WTC11 (cell line): Measurements from ENCODE around the gene MEGF11. TPM values are rescaled to one million over a fixed set of nuclear protein-coding genes. Genes with fewer than 3 reads are reported as not detected.

Source experiments
- ATAC-seq: fragments of 200-7000 bp; cut with Tn5 transposase; 2 replicates; pipeline ENCODE4 v1.10.0; 2021; ENCODE audit warnings: mild to moderate bottlenecking, moderate library complexity
- CTCF ChIA-PET: fragments of 300-600 bp; sonication (Branson Sonifier 250); formaldehyde crosslinking; loops from one replicate; lab custom pipeline; 2021; ENCODE audit warnings: antibody characterized with exemption; lab: Charles Lee
- POLR2A ChIA-PET: fragments of 350-600 bp; sonication (Branson Sonifier 250); formaldehyde crosslinking; loops from one replicate; lab custom pipeline; 2021; ENCODE audit warnings: antibody characterized with exemption; lab: Charles Lee
- DNase-seq: peaks from one replicate; pipeline ENCODE4 v3.0.0; 2021; ENCODE audit warnings: low spot score
- H3K27ac Mint-ChIP-seq: 2 replicates; pipeline ENCODE4 v1.8.0; 2021; ENCODE audit warnings: mixed read lengths
- H3K27me3 Mint-ChIP-seq: 2 replicates; pipeline ENCODE4 v1.8.0; 2021; ENCODE audit warnings: low read depth, mild to moderate bottlenecking, moderate library complexity, mixed read lengths
- H3K36me3 Mint-ChIP-seq: 2 replicates; pipeline ENCODE4 v1.8.0; 2021; ENCODE audit warnings: mixed read lengths
- H3K4me1 Mint-ChIP-seq: 2 replicates; pipeline ENCODE4 v1.8.0; 2022; ENCODE audit warnings: mixed read lengths
- H3K4me3 Mint-ChIP-seq: 2 replicates; pipeline ENCODE4 v1.8.0; 2021; ENCODE audit warnings: mild to moderate bottlenecking, moderate library complexity, mixed read lengths
- H3K9me3 Mint-ChIP-seq: 2 replicates; pipeline ENCODE4 v1.8.0; 2021; ENCODE audit warnings: mixed read lengths
- CREM ChIP-seq: sonication (generic); formaldehyde crosslinking; IDR thresholded peaks from 2 replicates; pipeline ENCODE4 v1.8.1; 2022; ENCODE audit warnings: mild to moderate bottlenecking, missing genetic modification reagents, moderate library complexity
- EMX1 ChIP-seq: fragments of 250-450 bp; sonication (Bioruptor Pico); IDR thresholded peaks from 2 replicates; pipeline ENCODE4 v1.8.0; 2021; ENCODE audit warnings: mild to moderate bottlenecking
- ESRRA ChIP-seq: sonication (generic); formaldehyde crosslinking; IDR thresholded peaks from 2 replicates; pipeline ENCODE4 v1.8.1; 2022; ENCODE audit warnings: mild to moderate bottlenecking, missing genetic modification reagents, borderline replicate concordance
- FOXJ3 ChIP-seq: sonication (generic); formaldehyde crosslinking; IDR thresholded peaks from 2 replicates; pipeline ENCODE4 v1.9.0; 2021; ENCODE audit warnings: missing genetic modification reagents, mild to moderate bottlenecking, borderline replicate concordance
- GABPB1 ChIP-seq: sonication (generic); formaldehyde crosslinking; IDR thresholded peaks from 2 replicates; pipeline ENCODE4 v1.8.1; 2023; ENCODE audit warnings: mild to moderate bottlenecking, missing genetic modification reagents
- GRHL2 ChIP-seq: fragments of 250-450 bp; sonication (Bioruptor Pico); IDR thresholded peaks from 2 replicates; pipeline ENCODE4 v1.8.0; 2022; ENCODE audit warnings: mild to moderate bottlenecking, moderate library complexity; ENCODE audit not compliant: insufficient replicate concordance, severe bottlenecking
- GTF2I ChIP-seq: fragments of 250-450 bp; sonication (Bioruptor Pico); conservative IDR thresholded peaks from 2 replicates; pipeline ENCODE4 v1.4.0; 2021; ENCODE audit warnings: mild to moderate bottlenecking
- HMGA2 ChIP-seq: fragments of 250-450 bp; sonication (Bioruptor Pico); IDR thresholded peaks from 2 replicates; pipeline ENCODE4 v1.4.0; 2021; ENCODE audit warnings: mild to moderate bottlenecking, moderate library complexity
- MXD4 ChIP-seq: fragments of 250-450 bp; sonication (Bioruptor Pico); IDR thresholded peaks from 2 replicates; pipeline ENCODE4 v1.8.0; 2021; ENCODE audit warnings: mild to moderate bottlenecking, moderate library complexity, borderline replicate concordance
- NR1H2 ChIP-seq: sonication (generic); formaldehyde crosslinking; IDR thresholded peaks from 2 replicates; pipeline ENCODE4 v1.9.0; 2021; ENCODE audit warnings: mild to moderate bottlenecking, moderate library complexity, missing genetic modification reagents
- ZBTB21 ChIP-seq: sonication (generic); formaldehyde crosslinking; IDR thresholded peaks from 2 replicates; pipeline ENCODE4 v1.8.1; 2023; ENCODE audit warnings: mild to moderate bottlenecking, missing genetic modification reagents, borderline replicate concordance
- ZNF263 ChIP-seq: sonication (generic); formaldehyde crosslinking; IDR thresholded peaks from 2 replicates; pipeline ENCODE4 v1.8.1; 2022; ENCODE audit warnings: low read depth, mild to moderate bottlenecking, moderate library complexity, missing genetic modification reagents
- ZNF317 ChIP-seq: sonication (generic); formaldehyde crosslinking; IDR thresholded peaks from 2 replicates; pipeline ENCODE4 v1.8.1; 2023; ENCODE audit warnings: low read depth, mild to moderate bottlenecking, moderate library complexity, missing genetic modification reagents, borderline replicate concordance
- ZNF423 ChIP-seq: fragments of 250-450 bp; sonication (Bioruptor Pico); IDR thresholded peaks from 2 replicates; pipeline ENCODE4 v2.1.2; 2022; ENCODE audit warnings: mild to moderate bottlenecking, moderate library complexity
- ZNF671 ChIP-seq: fragments of 250-450 bp; sonication (Bioruptor Pico); IDR thresholded peaks from 2 replicates; pipeline ENCODE4 v1.8.0; 2021; ENCODE audit warnings: mild to moderate bottlenecking
- total RNA-seq: library from RNA; stranded (reverse); gene quantifications from 3 replicates; pipeline ENCODE4 v1.2.3, GENCODE V29; 2021
- TF ChIP-seq, protein P1 (sequence below): sonication (generic); formaldehyde crosslinking; IDR thresholded peaks from 2 replicates; pipeline ENCODE4 v1.8.0; 2023; ENCODE audit warnings: missing genetic modification reagents
- TF ChIP-seq, protein P2 (sequence below): sonication (generic); formaldehyde crosslinking; IDR thresholded peaks from 2 replicates; pipeline ENCODE4 v1.8.1; 2022; ENCODE audit warnings: mild to moderate bottlenecking, missing genetic modification reagents, moderate library complexity, borderline replicate concordance
- TF ChIP-seq, protein P3 (sequence below): sonication (generic); formaldehyde crosslinking; IDR thresholded peaks from 2 replicates; pipeline ENCODE4 v1.8.1; 2022; ENCODE audit warnings: low read depth, missing genetic modification reagents, borderline replicate concordance
- TF ChIP-seq, protein P4 (sequence below): sonication (generic); formaldehyde crosslinking; IDR thresholded peaks from 2 replicates; pipeline ENCODE4 v1.8.1; 2022; ENCODE audit warnings: missing genetic modification reagents, borderline replicate concordance
- TF ChIP-seq, protein P5 (sequence below): sonication (generic); formaldehyde crosslinking; IDR thresholded peaks from 2 replicates; pipeline ENCODE4 v1.8.1; 2023; ENCODE audit warnings: mild to moderate bottlenecking, missing genetic modification reagents
- TF ChIP-seq, protein P6 (sequence below): fragments of 250-450 bp; sonication (Bioruptor Pico); conservative IDR thresholded peaks from 2 replicates; pipeline ENCODE4 v1.9.0; 2021; ENCODE audit warnings: mild to moderate bottlenecking
- TF ChIP-seq, protein P7 (sequence below): sonication (generic); formaldehyde crosslinking; IDR thresholded peaks from 2 replicates; pipeline ENCODE4 v1.8.0; 2022; ENCODE audit warnings: mild to moderate bottlenecking, missing genetic modification reagents
- TF ChIP-seq, protein P8 (sequence below): fragments of 250-450 bp; sonication (Bioruptor Pico); IDR thresholded peaks from 2 replicates; pipeline ENCODE4 v1.9.0; 2021; ENCODE audit warnings: mild to moderate bottlenecking
- TF ChIP-seq, protein P9 (sequence below): sonication (generic); formaldehyde crosslinking; IDR thresholded peaks from 2 replicates; pipeline ENCODE4 v1.8.1; 2022; ENCODE audit warnings: low read depth, mild to moderate bottlenecking, moderate library complexity, missing genetic modification reagents, borderline replicate concordance

The MEGF11 gene
- total RNA-seq, 1 experiment from 2014 or later, result 3.3 TPM

DNA sequence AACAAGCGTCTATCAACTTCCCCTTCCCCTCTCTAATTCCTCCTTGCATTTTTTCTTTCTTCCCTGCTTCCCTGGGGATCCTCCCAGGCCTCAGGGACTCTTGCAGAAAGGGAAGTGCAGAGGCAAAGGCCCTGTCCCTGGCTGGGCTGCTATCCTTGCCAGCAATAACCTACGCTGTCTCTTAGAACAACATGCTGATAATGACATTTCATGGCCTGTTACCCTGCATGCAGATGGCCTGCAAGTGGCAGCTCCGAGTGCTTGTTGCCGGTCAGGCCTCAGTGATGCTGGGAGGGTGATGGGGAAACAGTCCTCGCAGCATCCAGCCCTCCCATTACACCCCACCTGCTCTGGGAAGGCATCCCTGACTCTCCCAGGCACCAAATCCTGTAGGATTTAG lies 216.7 kb downstream of the MEGF11 start:
- H3K27ac Mint-ChIP-seq, result no peak overlapping the region
- DNase-seq, result no peak
- CTCF ChIA-PET, result interaction anchor here (2.3 kb wide), 1 partner anchor 36 kb away, joined by 8 read pairs; no protein-coding TSS in a partner anchor
- ATAC-seq, result no peak
- H3K27me3 Mint-ChIP-seq, result peaks cover 2% of the 10 kb centered on the region; the same call in 1 of the 2 replicates
- H3K9me3 Mint-ChIP-seq, result peaks cover 21% of the 10 kb centered on the region
- TF ChIP-seq ZNF317 (CRISPR knock-in tag) (no peak), GTF2I (CRISPR knock-in tag) (no peak), ZNF671 (CRISPR knock-in tag) (no peak), EMX1 (CRISPR knock-in tag) (no peak), ZNF423 (CRISPR knock-in tag) (no peak), FOXJ3 (CRISPR knock-in tag) (no peak), ZNF263 (CRISPR knock-in tag) (no peak), NR1H2 (CRISPR knock-in tag) (no peak), ZBTB21 (no peak), CREM (CRISPR knock-in tag) (no peak), HMGA2 (no peak), ESRRA (no peak)
- TF ChIP-seq, protein P1, sequence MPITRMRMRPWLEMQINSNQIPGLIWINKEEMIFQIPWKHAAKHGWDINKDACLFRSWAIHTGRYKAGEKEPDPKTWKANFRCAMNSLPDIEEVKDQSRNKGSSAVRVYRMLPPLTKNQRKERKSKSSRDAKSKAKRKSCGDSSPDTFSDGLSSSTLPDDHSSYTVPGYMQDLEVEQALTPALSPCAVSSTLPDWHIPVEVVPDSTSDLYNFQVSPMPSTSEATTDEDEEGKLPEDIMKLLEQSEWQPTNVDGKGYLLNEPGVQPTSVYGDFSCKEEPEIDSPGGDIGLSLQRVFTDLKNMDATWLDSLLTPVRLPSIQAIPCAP, result no peak
- TF ChIP-seq, protein P2, sequence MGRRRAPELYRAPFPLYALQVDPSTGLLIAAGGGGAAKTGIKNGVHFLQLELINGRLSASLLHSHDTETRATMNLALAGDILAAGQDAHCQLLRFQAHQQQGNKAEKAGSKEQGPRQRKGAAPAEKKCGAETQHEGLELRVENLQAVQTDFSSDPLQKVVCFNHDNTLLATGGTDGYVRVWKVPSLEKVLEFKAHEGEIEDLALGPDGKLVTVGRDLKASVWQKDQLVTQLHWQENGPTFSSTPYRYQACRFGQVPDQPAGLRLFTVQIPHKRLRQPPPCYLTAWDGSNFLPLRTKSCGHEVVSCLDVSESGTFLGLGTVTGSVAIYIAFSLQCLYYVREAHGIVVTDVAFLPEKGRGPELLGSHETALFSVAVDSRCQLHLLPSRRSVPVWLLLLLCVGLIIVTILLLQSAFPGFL (CRISPR knock-in tag), result no peak
- TF ChIP-seq, protein P3, sequence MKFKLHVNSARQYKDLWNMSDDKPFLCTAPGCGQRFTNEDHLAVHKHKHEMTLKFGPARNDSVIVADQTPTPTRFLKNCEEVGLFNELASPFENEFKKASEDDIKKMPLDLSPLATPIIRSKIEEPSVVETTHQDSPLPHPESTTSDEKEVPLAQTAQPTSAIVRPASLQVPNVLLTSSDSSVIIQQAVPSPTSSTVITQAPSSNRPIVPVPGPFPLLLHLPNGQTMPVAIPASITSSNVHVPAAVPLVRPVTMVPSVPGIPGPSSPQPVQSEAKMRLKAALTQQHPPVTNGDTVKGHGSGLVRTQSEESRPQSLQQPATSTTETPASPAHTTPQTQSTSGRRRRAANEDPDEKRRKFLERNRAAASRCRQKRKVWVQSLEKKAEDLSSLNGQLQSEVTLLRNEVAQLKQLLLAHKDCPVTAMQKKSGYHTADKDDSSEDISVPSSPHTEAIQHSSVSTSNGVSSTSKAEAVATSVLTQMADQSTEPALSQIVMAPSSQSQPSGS (CRISPR knock-in tag), result no peak
- TF ChIP-seq, protein P4, sequence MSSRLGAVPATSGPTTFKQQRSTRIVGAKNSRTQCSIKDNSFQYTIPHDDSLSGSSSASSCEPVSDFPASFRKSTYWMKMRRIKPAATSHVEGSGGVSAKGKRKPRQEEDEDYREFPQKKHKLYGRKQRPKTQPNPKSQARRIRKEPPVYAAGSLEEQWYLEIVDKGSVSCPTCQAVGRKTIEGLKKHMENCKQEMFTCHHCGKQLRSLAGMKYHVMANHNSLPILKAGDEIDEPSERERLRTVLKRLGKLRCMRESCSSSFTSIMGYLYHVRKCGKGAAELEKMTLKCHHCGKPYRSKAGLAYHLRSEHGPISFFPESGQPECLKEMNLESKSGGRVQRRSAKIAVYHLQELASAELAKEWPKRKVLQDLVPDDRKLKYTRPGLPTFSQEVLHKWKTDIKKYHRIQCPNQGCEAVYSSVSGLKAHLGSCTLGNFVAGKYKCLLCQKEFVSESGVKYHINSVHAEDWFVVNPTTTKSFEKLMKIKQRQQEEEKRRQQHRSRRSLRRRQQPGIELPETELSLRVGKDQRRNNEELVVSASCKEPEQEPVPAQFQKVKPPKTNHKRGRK (CRISPR knock-in tag), result no peak
- peaks cover 50% of the 10 kb centered on the region for H3K4me1 Mint-ChIP-seq
- peaks cover 11% of the 10 kb centered on the region for H3K36me3 Mint-ChIP-seq
- no peak overlapping the region for H3K4me3 Mint-ChIP-seq
- POLR2A ChIA-PET, result no interaction called here

DNA sequence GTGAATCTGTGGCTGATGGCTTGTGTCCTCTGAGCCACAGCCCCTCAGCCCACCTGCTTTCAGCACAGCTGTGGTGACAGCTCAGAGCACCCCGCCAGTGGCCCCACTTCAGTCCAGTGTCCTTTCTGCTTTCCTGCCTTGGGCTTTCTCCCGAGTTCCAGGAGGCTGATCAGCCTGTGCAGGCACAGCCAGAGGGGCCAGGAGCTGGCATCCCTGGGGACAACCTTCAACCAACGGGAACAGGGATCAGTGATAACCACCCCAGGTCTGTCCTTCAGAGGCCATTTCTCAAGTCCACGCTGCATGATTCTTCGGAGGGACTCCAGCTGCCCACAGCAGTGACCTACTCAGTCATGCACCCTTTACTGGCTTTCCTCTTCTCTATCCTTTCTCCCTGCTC lies 217.6 kb downstream of the MEGF11 start:
- CTCF ChIA-PET, result no interaction called here
- no peak for DNase-seq
- Mint-ChIP-seq H3K36me3 (peaks cover 18% of the 10 kb centered on the region), H3K9me3 (peaks cover 28% of the 10 kb centered on the region), H3K27ac (no peak overlapping the region), H3K4me3 (no peak overlapping the region), H3K4me1 (peaks cover 41% of the 10 kb centered on the region), H3K27me3 (peaks cover 2% of the 10 kb centered on the region; the same call in 1 of the 2 replicates)
- ATAC-seq, result no peak
- POLR2A ChIA-PET, result no interaction called here
- TF ChIP-seq GRHL2 (CRISPR knock-in tag), result no peak
- TF ChIP-seq, protein P5, sequence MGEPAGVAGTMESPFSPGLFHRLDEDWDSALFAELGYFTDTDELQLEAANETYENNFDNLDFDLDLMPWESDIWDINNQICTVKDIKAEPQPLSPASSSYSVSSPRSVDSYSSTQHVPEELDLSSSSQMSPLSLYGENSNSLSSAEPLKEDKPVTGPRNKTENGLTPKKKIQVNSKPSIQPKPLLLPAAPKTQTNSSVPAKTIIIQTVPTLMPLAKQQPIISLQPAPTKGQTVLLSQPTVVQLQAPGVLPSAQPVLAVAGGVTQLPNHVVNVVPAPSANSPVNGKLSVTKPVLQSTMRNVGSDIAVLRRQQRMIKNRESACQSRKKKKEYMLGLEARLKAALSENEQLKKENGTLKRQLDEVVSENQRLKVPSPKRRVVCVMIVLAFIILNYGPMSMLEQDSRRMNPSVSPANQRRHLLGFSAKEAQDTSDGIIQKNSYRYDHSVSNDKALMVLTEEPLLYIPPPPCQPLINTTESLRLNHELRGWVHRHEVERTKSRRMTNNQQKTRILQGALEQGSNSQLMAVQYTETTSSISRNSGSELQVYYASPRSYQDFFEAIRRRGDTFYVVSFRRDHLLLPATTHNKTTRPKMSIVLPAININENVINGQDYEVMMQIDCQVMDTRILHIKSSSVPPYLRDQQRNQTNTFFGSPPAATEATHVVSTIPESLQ (CRISPR knock-in tag), result no peak
- TF ChIP-seq, protein P6, sequence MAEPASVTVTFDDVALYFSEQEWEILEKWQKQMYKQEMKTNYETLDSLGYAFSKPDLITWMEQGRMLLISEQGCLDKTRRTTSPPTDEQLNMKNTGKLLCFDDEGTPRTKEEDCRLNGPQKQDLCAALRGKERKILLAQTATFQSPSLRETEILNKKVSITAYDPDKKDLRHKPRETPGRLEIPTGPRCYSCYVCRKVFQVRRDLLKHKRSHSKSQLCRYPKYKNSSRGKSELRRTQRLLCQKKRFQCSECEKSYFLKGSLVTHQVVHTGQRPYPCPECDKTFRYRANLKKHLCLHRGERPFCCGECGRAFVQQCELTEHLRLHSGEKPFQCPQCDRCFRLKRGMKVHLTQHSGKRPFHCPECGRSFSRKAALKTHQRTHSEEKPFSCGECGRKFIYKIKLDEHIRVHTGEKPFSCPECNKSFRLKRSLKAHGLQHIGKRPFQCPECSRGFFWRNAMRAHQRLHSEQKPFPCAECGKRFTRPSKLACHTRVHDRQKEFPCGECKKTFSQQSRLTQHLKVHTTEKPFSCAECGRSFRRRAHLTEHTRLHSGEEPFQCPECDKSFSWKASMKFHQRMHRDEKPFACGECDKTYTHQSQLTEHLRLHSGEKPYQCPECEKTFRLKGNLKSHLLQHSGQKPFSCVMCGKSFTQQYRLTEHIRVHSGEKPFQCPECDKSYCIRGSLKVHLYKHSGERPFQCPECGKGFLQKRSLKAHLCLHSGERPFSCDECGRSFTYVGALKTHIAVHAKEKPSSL, result no peak
- TF ChIP-seq, protein P7, sequence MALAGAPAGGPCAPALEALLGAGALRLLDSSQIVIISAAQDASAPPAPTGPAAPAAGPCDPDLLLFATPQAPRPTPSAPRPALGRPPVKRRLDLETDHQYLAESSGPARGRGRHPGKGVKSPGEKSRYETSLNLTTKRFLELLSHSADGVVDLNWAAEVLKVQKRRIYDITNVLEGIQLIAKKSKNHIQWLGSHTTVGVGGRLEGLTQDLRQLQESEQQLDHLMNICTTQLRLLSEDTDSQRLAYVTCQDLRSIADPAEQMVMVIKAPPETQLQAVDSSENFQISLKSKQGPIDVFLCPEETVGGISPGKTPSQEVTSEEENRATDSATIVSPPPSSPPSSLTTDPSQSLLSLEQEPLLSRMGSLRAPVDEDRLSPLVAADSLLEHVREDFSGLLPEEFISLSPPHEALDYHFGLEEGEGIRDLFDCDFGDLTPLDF (CRISPR knock-in tag), result no peak
- no peak for TF ChIP-seq EMX1 (CRISPR knock-in tag)
- no peak for TF ChIP-seq GABPB1 (CRISPR knock-in tag)
- TF ChIP-seq, protein P8, sequence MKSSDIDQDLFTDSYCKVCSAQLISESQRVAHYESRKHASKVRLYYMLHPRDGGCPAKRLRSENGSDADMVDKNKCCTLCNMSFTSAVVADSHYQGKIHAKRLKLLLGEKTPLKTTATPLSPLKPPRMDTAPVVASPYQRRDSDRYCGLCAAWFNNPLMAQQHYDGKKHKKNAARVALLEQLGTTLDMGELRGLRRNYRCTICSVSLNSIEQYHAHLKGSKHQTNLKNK (CRISPR knock-in tag), result no peak
- TF ChIP-seq, protein P9, sequence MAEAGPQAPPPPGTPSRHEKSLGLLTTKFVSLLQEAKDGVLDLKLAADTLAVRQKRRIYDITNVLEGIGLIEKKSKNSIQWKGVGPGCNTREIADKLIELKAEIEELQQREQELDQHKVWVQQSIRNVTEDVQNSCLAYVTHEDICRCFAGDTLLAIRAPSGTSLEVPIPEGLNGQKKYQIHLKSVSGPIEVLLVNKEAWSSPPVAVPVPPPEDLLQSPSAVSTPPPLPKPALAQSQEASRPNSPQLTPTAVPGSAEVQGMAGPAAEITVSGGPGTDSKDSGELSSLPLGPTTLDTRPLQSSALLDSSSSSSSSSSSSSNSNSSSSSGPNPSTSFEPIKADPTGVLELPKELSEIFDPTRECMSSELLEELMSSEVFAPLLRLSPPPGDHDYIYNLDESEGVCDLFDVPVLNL (CRISPR knock-in tag), result no peak
- no peak for TF ChIP-seq MXD4 (CRISPR knock-in tag)
